Measurements from ENCODE around the gene GSG1L.
"Not testable (repeated sequence)": the region's sequence is repeated elsewhere in the genome, so short reads cannot be mapped to it uniquely, and the experiment has no call there.

The GSG1L gene

DNA sequence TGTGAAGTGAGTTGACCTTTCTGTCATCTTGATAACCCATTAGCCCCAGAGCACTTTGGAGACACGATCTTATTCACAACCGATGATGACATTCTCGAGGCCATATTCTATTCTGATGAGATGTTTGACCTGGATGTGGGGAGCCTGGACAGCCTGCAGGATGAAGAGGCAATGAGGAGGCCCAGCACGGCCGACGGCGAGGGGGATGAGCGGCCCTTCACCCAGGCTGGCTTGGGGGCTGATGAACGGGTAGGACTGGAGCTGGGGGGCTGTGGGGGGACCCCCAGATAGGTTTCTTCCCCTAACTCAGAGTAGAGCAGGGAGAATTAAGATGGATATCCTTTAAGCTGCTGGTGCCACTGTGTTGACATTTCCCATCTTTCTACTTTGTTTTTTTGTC lies 311.8 kb downstream of the GSG1L start:
- DNase-seq, result no peak

DNA sequence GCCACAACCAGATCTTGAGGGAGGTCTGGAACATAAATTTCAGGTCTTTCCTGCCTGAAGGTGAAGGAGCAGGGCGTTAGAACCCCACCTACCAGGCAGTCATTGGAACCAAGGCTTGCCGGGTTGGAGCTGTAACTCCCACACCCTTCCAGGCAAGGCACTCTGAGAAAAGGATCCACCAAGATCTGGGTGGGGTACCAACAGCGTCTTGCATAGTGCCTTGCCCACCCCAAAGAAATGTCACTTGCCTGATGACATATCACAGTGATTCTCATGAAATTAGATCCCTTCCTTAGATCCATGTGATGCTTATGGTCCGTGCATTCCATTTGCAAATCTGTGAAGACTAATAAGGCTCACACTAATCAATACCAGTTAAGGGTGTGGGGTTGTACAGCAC lies 312.3 kb downstream of the GSG1L start:
- no peak for DNase-seq

DNA sequence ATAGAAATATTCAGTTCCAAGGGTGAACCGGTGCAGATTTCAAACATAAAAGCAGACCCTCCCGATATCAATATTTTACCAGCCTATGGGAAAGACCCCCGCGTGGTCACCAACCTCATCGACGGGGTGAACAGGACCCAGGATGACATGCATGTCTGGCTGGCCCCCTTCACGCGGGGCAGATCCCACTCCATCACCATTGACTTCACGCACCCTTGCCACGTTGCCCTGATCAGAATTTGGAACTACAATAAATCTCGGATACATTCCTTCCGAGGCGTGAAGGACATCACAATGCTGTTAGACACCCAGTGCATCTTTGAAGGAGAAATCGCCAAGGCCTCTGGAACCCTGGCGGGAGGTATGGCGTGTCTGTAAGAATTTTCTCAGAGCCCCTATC lies 313.6 kb downstream of the GSG1L start:
- DNase-seq, result no peak

DNA sequence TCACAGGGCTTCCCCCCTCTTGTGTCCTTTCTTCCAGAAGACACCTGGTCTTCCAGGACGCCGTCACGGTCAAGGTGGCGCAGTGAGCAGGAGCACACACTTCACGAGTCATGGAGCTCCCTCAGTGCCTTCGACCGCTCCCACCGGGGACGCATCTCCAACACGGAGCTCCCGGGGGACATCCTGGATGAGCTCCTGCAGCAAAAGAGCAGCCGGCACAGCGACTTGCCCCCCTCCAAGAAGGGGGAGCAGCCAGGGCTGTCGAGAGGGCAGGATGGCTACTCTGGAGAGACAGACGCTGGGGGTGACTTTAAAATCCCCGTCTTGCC lies 314.0 kb downstream of the GSG1L start:
- no peak for DNase-seq

DNA sequence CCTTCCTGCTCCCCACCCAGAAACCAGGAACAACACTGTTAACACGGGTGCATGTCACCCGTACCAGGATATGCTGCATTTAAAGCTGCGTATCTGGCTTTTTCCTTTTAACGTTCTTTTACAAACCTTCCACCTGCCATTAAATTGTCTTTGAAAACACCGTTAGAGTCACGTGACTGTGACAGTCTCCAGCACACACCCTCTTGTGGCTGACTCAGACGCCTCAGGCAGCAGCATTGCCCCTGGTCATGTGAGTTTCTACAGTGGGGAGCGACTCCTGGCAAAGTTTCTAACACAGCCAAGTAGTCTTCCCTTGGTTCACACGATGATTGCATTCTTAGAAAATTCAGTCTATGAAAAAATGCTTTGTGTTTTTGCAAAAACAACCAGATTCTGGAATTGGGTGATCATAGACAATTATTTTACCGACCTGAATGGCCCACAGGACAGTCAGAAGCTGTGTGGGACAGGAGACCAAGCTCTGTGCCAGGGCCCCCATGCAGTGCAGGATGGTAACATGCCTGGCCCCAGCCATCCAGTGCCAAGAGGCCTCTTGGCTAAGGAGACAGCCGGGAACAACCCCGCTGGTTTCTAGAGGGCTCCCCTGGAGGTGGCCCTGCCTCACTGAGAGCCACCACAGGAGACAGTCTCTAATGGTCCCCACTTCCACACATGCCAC lies 314.5 kb downstream of the GSG1L start:
- peak; percentile 56 for DNase-seq

DNA sequence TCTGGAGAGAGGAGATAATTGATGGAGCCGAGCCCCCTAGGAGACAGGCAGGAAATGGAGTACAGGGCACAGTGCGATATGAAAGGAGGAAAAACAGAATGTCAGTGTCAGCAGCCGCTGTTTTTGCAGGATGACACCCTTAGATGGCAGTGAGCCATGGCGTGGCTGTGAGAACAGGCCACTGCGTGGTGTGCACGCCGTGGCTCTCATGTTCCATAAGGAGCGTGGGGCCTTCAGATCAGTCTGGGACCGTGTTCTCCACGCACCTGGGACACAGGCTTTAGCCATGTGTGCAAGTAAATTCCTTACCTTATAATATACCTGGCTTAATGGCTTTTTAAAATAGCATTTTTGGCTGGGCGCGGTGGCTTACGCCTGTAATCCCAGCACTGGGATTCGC lies 315.6 kb downstream of the GSG1L start:
- DNase-seq, result no peak

DNA sequence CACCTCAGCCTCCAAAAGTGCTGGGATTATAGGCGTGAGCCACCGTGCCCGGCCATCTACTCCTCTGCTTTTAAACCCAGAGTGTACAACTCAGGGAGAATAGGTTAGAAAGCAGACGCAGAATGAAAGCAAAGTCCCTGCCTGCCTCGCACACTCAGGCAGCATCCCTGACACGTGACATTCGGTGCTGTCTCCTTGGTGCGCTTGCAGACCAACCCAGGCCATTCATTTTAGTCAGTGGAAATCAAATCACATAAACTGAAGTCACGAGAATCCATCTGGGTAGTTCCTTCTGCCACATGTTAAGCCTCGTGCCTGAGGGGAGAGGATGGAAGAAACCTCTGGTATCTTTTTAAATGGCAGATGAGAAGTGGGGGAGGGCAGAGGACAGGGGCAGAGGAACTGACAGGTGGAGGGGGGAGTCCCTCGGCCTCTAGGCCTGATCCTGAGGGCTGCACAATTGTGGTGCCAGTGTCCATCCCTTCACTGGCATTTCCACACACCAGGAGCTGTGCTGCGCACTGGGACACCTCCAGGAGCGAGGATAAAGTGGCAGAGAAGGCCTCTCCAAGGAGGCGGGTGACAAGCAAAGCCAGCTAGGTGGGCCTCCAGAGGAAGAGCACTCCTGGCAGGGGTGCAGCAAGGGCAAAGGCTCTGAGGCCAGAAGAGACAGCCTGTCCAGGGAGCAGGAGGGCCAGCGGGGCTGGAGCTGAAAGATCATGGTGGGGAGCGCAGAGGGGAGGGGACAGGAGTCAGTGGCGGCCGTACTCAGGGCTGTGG lies 317.2 kb downstream of the GSG1L start:
- DNase-seq, result no peak

DNA sequence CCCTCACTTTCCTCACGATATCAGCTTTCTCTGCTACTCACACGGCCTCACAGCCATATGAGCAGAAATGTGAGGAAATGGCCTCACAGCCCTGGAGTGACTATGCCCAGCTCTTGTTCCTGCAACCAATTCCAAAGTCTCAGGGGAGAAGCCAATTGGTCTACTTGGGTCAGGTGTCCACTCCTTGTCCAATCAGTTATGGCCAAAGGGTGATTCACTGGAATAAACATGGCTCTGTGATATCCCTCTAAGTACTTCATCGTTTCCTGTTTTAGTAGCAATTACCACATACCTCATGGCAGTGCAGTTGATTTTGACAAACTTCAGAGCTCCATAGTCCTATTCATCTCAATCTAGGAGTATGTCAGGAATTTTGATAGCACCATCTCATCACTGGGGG lies 318.2 kb downstream of the GSG1L start:
- DNase-seq, result peak; percentile 11

DNA sequence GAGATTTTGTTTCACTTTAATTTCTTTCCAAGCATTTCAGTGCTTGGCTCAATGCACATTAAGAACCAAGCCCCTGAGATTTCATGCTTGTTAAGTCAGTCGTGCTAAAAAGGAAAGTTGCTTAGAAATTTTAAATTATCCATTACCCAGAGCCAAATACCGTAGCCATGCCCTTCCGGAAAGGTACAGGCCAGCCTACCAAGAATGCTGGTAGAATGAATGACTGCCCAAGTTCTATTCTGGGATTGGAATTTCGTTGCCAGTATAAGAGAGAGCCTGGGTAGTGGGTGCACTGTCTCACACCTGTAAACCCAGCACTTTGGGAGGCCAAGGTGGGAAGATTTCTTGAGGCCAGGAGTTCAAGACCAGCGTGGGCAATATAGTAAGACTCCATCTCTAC lies 319.6 kb downstream of the GSG1L start:
- no peak for DNase-seq

DNA sequence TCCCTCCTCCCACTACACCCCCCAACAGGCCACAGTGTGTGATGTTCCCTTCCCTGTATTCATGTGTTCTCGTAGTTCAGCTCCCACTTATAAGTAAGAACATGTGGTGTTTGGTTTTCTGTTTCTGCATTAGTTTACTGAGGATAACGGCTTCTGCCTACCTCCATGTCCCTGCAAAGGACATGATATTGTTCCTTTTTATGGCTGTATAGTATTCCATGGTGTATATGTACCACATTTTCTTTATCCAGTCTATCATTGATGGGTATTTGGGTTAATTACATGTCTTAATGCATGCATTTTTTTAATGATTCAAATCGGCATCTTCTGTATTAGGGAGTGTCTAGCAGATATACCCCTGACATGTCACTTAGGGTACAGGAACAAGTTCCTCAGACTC lies 320.5 kb downstream of the GSG1L start:
- DNase-seq, result not testable (repeated sequence)

DNA sequence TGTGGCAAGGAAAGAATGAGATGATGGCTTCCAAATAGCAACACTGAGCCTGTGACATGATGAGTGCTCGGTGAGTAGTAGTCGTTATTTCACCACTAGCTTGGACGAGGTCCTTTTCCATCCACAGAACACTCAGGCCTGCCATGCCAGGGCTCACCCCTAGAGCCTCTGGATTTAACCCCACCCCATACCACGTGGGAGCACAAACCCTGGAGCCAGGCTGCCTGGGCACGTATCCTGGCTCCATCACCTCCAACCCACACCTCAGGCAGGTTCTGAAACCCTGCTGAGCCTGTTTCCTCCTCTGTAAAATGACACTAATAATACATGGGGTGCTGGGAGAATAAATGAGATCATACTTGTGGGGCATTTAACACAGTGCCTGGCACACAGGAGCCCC lies 321.2 kb downstream of the GSG1L start:
- DNase-seq, result no peak

DNA sequence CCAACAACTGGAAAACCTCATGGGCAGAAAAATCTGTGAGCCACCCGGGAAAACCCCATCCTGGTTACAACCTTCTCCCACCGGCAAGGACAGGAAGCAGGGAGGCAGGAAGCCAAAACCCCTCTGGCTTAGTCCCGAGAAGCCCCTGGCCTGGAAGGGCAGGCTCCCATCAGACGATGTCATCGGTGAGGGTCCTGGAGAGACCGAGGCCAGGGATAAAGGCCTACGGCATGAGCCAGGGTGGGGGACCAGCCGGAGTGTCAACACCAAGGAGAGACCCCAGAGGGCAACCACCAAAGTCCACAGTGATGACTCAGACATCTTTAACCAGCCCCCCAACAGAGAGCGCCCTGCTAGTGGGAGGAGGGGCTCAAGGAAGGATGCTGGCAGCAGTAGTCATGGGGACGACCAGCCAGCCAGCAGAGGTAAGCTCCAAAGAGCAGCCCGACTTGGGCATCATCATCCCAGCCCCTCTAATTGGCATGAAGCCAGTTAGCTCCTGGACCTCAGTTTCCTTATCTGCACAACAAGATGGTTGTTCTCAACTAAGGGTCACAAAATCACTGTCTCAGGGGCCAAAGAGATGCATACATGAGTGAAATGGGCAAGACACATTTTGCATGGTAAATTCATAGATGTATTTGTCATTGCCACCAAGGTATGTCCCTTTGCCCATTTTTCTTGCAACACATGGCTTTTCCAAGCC lies 322.9 kb downstream of the GSG1L start:
- DNase-seq, result no peak

DNA sequence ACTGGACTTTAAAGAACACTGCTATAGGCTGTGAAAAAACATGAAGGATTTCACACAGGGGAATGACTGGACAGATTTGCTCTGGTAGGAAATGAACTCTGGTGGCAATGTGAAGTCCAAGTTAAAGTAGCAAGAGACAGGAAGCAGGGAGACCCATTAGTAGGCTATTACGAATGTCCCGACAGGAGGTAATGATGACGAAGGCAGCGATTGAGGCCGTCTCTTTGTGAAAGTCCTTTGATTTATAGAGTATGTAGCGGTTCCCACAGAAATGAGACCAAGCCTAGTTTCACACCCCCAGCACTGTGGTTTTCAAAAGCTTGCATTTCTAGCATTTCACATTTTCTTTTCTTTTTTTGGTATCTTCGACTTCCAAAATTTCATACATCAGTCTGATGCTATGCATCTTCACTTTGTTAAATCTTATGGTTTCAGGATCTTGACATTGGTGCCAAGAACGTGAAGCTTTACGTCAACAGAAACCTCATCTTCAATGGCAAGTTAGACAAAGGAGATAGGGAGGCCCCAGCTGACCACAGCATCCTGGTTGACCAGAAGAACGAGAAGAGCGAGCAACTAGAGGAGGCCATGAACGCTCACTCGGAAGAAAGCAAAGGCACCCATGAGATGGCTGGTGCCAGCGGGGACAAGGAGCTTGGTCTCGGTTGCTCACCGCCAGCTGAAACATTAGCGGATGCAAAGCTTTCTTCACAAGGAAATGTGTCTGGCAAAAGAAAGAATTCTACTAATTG lies 323.7 kb downstream of the GSG1L start:
- DNase-seq, result no peak

DNA sequence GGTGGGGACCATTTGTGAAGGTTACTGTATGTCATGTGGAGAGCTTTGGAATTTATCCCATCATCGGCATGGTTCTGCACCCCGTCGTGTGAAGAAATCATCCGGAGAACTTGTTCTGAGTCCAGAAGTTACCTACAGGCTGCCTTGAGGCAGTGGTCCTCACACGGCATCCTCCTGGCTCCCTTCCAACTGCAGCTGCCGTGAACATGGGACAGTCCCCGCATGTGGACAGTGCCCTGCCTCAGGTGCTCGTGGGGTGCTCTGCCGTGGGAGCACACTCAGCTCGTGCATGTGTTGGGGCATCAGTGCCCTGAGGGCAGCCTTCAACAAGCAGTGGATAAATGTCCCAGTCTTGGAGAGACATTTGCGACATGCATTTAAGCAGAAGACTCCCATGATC lies 324.9 kb downstream of the GSG1L start:
- no peak for DNase-seq
